HG02973 (cell line): Measurements from ENCODE around the gene FKBP1A.
"Not testable (repeated sequence)": the region's sequence is repeated elsewhere in the genome, so short reads cannot be mapped to it uniquely, and the experiment has no call there.

ENCODE experiments used
- ATAC-seq: cut with Tn5 transposase; IDR thresholded peaks from one replicate; pipeline ENCODE4 v1.9.1; 2021; ENCODE audit warnings: moderate library complexity; ENCODE audit not compliant: unreplicated experiment

Gene FKBP1A

GRCh38 chr20:1368448-1369199, 24.2 kb downstream of the FKBP1A start:
- ATAC-seq = no peak

GRCh38 chr20:1367479-1367878, 25.4 kb downstream of the FKBP1A start:
- ATAC-seq = no peak

DNA sequence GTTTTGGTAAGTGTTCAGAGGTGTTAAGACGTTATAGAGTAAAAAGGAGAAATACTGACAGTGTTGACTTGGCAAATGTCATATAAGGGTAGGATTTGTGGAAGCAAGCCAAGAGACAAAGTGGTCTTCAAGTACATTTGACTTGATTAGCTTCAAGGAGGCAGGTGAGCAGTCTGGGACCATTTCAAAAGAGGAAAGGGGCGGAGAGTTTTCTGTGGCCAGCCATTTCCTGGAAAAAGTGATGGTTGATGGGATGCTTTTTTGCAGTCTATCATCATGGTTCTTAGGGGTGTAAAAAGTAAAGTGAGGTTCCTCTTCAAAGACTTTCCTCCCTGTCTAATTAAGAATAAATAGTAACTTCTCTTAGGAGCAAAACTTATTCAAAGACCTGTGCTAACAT, 28.7 kb downstream of the FKBP1A start:
- no peak for ATAC-seq

GRCh38 chr20:1363522-1363921, 29.3 kb downstream of the FKBP1A start:
- ATAC-seq = no peak

GRCh38 chr20:1362484-1362883, 30.4 kb downstream of the FKBP1A start:
- ATAC-seq = no peak

- no peak for ATAC-seq
These were observed 32.6 kb downstream of the FKBP1A start for GRCh38 chr20:1360094-1360846.

DNA sequence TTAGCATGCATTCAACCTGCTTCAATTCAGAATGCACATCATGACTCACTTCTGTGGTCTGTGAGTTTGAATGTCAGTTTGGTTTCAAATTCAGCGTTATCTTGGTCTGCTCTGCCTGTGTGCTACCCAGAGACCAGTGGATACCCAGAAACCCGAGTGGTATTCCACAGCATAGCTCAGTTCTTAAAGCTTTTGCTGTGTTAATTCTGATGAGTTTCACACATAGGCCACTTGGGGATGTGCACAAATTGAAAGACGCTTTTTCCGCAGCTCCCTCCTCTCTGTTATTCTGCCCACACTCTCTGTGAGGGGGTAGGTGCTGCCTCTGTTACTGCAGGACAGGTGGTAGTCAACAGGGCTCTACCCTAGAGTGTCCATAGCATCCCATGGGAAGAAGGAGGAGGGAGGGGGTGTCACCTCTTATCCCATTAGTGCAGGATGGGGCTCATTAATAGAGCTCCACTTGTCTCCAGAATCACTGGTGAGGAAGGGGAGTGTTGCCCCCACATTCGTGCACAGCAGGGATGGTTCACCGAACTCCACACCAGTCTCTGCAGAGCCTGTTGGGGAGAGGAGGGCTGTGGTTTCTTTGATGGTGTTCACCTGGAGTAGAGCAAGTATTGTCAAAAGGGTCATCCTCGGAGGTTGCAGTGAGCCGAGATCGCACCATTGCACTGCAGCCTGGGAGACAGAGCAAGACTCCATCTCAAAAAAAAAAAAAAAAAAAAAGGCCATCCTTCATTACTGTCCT, 34.8 kb downstream of the FKBP1A start:
- no peak for ATAC-seq

- ATAC-seq = no peak
These were observed 38.9 kb downstream of the FKBP1A start for GRCh38 chr20:1353956-1354355.

DNA sequence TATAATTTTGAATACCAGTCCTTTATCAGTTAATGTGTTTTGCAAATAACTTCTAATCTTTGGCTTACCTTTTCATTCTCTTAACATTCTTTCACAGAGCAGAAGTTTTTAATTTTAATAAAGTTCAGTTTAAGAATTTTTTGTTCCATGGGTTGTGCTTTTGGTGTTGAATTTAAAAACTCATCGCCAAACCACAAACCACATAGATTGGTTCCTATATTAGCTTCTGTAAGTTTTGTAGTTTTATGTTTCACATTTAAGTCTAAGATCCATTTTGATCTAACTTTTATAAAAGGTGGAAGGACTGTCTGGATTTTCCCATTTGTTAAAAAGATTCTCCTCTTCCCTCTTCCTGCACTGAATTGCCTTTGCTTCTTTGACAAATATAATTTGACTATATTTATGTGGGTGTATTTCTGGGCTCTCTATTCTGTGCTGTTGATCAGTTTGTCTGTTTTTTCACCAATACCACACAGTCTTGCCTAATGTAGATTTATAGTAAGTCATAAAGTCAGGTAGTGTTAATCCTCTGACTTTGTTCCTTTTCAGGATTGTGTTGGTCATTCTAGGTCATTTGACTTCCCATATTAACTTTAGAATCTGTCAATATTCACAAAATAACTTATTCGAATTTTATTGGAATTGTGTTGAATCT, 46.4 kb downstream of the FKBP1A start:
- ATAC-seq = no peak

DNA sequence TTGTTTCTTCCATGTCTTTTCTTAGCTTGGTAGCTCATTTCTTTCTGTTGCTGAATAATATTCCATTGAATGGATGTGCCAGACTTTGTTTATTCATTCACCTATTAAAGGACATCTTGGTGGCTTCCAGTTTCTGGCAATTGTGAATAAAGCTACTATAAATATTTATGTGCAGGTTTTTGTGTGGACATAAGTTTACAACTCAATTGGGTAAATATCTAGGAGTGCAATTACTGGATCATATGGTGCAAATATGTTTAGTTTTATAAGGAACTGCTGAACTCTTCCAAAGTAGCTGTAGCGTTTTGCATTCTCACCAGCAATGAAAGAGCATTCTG, 47.1 kb downstream of the FKBP1A start:
- no peak for ATAC-seq

- no peak for ATAC-seq
These were observed 47.7 kb downstream of the FKBP1A start for GRCh38 chr20:1345030-1345755.

DNA sequence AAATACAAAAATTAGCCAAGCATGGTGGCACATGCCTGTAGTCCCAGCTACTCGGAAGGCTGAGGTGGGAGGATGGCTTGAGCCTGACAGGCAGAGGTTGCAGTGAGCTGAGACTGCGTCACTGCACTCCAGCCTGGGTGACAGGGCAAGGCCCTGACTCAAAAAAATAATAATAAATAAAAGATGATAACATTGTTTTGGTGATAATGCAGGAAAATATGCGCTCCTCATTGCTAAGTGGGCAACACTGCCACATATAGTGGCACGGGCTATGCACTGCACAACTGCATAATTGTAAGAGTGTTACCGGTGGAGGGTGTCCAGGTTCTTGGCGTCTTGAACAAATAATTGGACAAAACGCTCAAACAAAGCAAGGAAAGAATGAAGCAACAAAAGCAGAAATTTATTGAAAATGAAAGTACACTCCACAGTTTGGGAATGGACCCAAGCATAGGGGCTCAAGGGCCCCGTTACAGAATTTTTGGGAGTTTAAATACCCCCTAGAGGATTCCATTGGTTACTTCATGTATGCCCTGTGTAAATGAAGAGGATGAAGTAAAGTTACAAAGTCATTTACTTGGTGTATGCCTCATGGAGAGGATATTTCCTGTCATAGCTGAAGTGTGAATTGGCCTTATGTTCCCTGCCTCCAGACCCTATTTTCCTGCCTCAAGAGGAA, 49.3 kb downstream of the FKBP1A start:
- ATAC-seq = not testable (repeated sequence)

GRCh38 chr20:1341561-1342265, 51.1 kb downstream of the FKBP1A start:
- no peak for ATAC-seq

- ATAC-seq = no peak
These were observed 54.1 kb downstream of the FKBP1A start for GRCh38 chr20:1338801-1339200.

- no peak for ATAC-seq
These were observed 54.8 kb downstream of the FKBP1A start for GRCh38 chr20:1338096-1338495.

- ATAC-seq = no peak
These were observed 55.4 kb downstream of the FKBP1A start for GRCh38 chr20:1337441-1337840.

GRCh38 chr20:1336699-1337367, 56.0 kb downstream of the FKBP1A start:
- ATAC-seq = no peak

DNA sequence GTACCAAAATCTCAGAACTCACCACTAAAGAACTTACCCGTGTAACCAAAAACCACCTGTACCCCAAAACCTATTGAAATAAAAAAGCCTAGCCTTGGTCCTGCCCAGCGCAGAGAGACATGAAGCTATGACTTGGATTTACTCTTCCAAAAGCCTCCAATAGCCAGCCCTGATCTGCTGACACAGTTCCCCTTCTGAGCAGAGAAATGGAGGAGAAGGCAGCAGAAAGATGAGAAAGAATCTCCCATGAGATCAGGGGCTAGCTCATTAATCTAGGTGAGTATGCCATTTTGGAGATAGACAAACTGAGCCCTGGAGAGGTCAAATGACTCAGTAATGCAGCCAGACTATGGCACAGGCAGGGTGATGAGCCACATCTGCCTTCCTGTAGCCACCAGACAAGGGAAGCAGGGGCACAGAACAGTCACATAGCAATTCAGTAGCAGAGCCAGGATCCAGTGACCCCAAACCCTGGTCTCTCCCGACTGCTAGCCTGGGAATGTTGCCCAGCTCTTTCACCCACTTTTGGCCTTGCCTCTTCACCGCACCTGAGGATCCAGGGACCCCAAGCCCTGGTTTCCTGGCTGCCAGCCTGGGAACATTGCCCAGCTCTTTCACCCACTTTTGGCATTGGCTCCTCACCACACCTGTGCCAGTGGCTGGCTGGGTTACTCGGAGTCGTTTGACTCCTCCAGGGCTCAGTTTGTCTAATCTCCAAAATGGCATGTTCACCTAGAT, 56.7 kb downstream of the FKBP1A start:
- no peak for ATAC-seq
